ENCODE data around the gene ZNF423.

ZNF423 gene

GRCh38 chr16:49708491-49708890 is 147.4 kb downstream of the ZNF423 start:
- no peaks in the 10 kb centered on the region for H3K9me3 ChIP-seq (ENCODE audit: low read length)
- H4K20me1 ChIP-seq (ENCODE audit: insufficient read depth, low read length), result no peaks in the 10 kb centered on the region
- no peaks in the 10 kb centered on the region for H3K4me1 ChIP-seq (ENCODE audit: insufficient read depth, low read length, severe bottlenecking)
- no peaks in the 10 kb centered on the region for H3F3A ChIP-seq (ENCODE audit: insufficient read depth, low read length)
- H3K27me3 ChIP-seq (ENCODE audit: insufficient read depth, low read length), result no peaks in the 10 kb centered on the region
- H3K9me2 ChIP-seq (ENCODE audit: low read depth, low read length), result no peaks in the 10 kb centered on the region
- H3K4me3 ChIP-seq (ENCODE audit: low read depth, low read length, poor library complexity, severe bottlenecking), result no peak overlapping the region
- H3K9ac ChIP-seq (ENCODE audit: low read length), result no peak overlapping the region
- H3K27ac ChIP-seq (ENCODE audit: low read depth, low read length, poor library complexity, severe bottlenecking), result no peak overlapping the region
- TF ChIP-seq CTCF (IDR thresholded peaks at IDR 0.05; ENCODE audit: low read length) (no peak), EZH2 (IDR thresholded peaks at IDR 0.05; ENCODE audit: borderline replicate concordance, low read length) (no peak)
- no peak overlapping the region for H3K4me2 ChIP-seq (ENCODE audit: low read length)
- no peaks in the 10 kb centered on the region for H3K36me3 ChIP-seq (ENCODE audit: insufficient read depth, low read length)
- no peaks in the 10 kb centered on the region for H3K79me2 ChIP-seq (ENCODE audit: insufficient read depth, low read length)
- no peak overlapping the region for H2AFZ ChIP-seq (ENCODE audit: low read length)

GRCh38 chr16:49706620-49707355 is 149.1 kb downstream of the ZNF423 start:
- Histone ChIP-seq H3K79me2 (ENCODE audit: insufficient read depth, low read length) (no peaks in the 10 kb centered on the region), H3K9me2 (ENCODE audit: low read depth, low read length) (no peaks in the 10 kb centered on the region), H3K27ac (ENCODE audit: low read depth, low read length, poor library complexity, severe bottlenecking) (no peak overlapping the region), H3K4me3 (ENCODE audit: low read depth, low read length, poor library complexity, severe bottlenecking) (no peak overlapping the region), H3K4me1 (ENCODE audit: insufficient read depth, low read length, severe bottlenecking) (no peaks in the 10 kb centered on the region), H2AFZ (ENCODE audit: low read length) (no peak overlapping the region), H3K27me3 (ENCODE audit: insufficient read depth, low read length) (no peaks in the 10 kb centered on the region), H3K4me2 (ENCODE audit: low read length) (no peak overlapping the region), H3K9ac (ENCODE audit: low read length) (no peak overlapping the region), H4K20me1 (ENCODE audit: insufficient read depth, low read length) (no peaks in the 10 kb centered on the region), H3F3A (ENCODE audit: insufficient read depth, low read length) (no peaks in the 10 kb centered on the region), H3K36me3 (ENCODE audit: insufficient read depth, low read length) (no peaks in the 10 kb centered on the region), H3K9me3 (ENCODE audit: low read length) (no peaks in the 10 kb centered on the region)
- TF ChIP-seq EZH2 (IDR thresholded peaks at IDR 0.05; ENCODE audit: borderline replicate concordance, low read length) (no peak), CTCF (IDR thresholded peaks at IDR 0.05; ENCODE audit: low read length) (no peak)

GRCh38 chr16:49704586-49705155 is 151.2 kb downstream of the ZNF423 start:
- no peaks in the 10 kb centered on the region for H3K79me2 ChIP-seq (ENCODE audit: insufficient read depth, low read length)
- no peaks in the 10 kb centered on the region for H3F3A ChIP-seq (ENCODE audit: insufficient read depth, low read length)
- H3K36me3 ChIP-seq (ENCODE audit: insufficient read depth, low read length), result no peaks in the 10 kb centered on the region
- no peak overlapping the region for H3K4me3 ChIP-seq (ENCODE audit: low read depth, low read length, poor library complexity, severe bottlenecking)
- H4K20me1 ChIP-seq (ENCODE audit: insufficient read depth, low read length), result no peaks in the 10 kb centered on the region
- no peak overlapping the region for H2AFZ ChIP-seq (ENCODE audit: low read length)
- H3K27ac ChIP-seq (ENCODE audit: low read depth, low read length, poor library complexity, severe bottlenecking), result no peak overlapping the region
- H3K9ac ChIP-seq (ENCODE audit: low read length), result no peak overlapping the region
- H3K9me3 ChIP-seq (ENCODE audit: low read length), result no peaks in the 10 kb centered on the region
- H3K4me1 ChIP-seq (ENCODE audit: insufficient read depth, low read length, severe bottlenecking), result no peaks in the 10 kb centered on the region
- H3K4me2 ChIP-seq (ENCODE audit: low read length), result no peak overlapping the region
- H3K27me3 ChIP-seq (ENCODE audit: insufficient read depth, low read length), result no peaks in the 10 kb centered on the region
- TF ChIP-seq CTCF (IDR thresholded peaks at IDR 0.05; ENCODE audit: low read length), result peak; percentile 15; the same call in 1 of the 2 replicates
- TF ChIP-seq EZH2 (IDR thresholded peaks at IDR 0.05; ENCODE audit: borderline replicate concordance, low read length), result no peak
- no peaks in the 10 kb centered on the region for H3K9me2 ChIP-seq (ENCODE audit: low read depth, low read length)
